ENCODE data around the gene CHPF. TPM values are rescaled to one million over a fixed set of nuclear protein-coding genes. Genes with fewer than 3 reads are reported as not detected.
A peak's percentile ranks its signal among the peaks of the same experiment; 100 is the strongest.

Gene CHPF
- total and polyA plus RNA-seq, 4 donors, result 26.5 to 135 (median 58.2) TPM

GRCh38 chr2:219498280-219499057 is 45.1 kb downstream of the CHPF start, which contains the start of gene GMPPA (continued):
- TF ChIP-seq ATF3 (IDR thresholded peaks at IDR 0.05) (no peak), RAD21 (IDR thresholded peaks at IDR 0.05) (no peak), SP1 (IDR thresholded peaks at IDR 0.05) (peak; percentile 96), FOXA2 (IDR thresholded peaks at IDR 0.05) (no peak), TAF1 (conservative IDR thresholded peaks at IDR 0.05) (peak; percentile 82), CTCF (IDR thresholded peaks at IDR 0.05; ENCODE audit: low read depth, low read length, missing input control) (no peak), HNF4A (conservative IDR thresholded peaks at IDR 0.05) (peak; percentile 90 to 91)

- WGBS, result 3% methylated on average over 59 of the region's 59 CpGs
- Histone ChIP-seq H3K4me3 (ENCODE audit: low read depth in 1 of 3, low read length in 3 of 3) (peak overlapping the region; percentile 60 to 94 (median 66)), H3K4me1 (ENCODE audit: control insufficient read depth in 4 of 4, insufficient read depth in 4 of 4, low read length in 3 of 4) (peaks cover 6 to 32% (median 22%) of the 10 kb centered on the region in 4 donors), H3K9me3 (ENCODE audit: control insufficient read depth in 4 of 4, low read length in 3 of 4) (no peaks in the 10 kb centered on the region), H3K9ac (ENCODE audit: low read depth in 1 of 2, low read length in 2 of 2) (peak overlapping the region; percentile 42 to 81), H3K27me3 (ENCODE audit: control insufficient read depth in 4 of 4, insufficient read depth in 4 of 4, low read length in 3 of 4) (no peaks in the 10 kb centered on the region), H3K27ac (ENCODE audit: low read depth in 1 of 2, low read length in 2 of 2) (peak overlapping the region; percentile 93 to 95), H3K36me3 (ENCODE audit: control insufficient read depth in 4 of 4, insufficient read depth in 3 of 4, low read depth in 1 of 4, low read length in 3 of 4) (peaks cover 0 to 3% (median under 1%) of the 10 kb centered on the region in 4 donors)
- DNase-seq (ENCODE audit: low spot score), result peak; percentile 82
- no peak for TF ChIP-seq GABPA (IDR thresholded peaks at IDR 0.05 in 1 of 2, conservative IDR thresholded peaks at IDR 0.05 in 1 of 2)
Observed at GRCh38 chr2:219497495-219498279, 45.9 kb downstream of the CHPF start.

- WGBS, result 13% methylated on average over 61 of the region's 61 CpGs
- no peaks in the 10 kb centered on the region for H3K9me3 ChIP-seq (ENCODE audit: control insufficient read depth in 4 of 4, low read length in 3 of 4)
- H3K4me1 ChIP-seq (ENCODE audit: control insufficient read depth in 4 of 4, insufficient read depth in 4 of 4, low read length in 3 of 4), result peaks cover 6 to 32% (median 22%) of the 10 kb centered on the region in 4 donors
- DNase-seq (ENCODE audit: low spot score), result no peak
- no peak overlapping the region for H3K9ac ChIP-seq (ENCODE audit: low read depth in 1 of 2, low read length in 2 of 2)
- no peak overlapping the region for H3K4me3 ChIP-seq (ENCODE audit: low read depth in 1 of 3, low read length in 3 of 3)
- H3K27me3 ChIP-seq (ENCODE audit: control insufficient read depth in 4 of 4, insufficient read depth in 4 of 4, low read length in 3 of 4), result no peaks in the 10 kb centered on the region
- peaks cover 0 to 3% (median under 1%) of the 10 kb centered on the region in 4 donors for H3K36me3 ChIP-seq (ENCODE audit: control insufficient read depth in 4 of 4, insufficient read depth in 3 of 4, low read depth in 1 of 4, low read length in 3 of 4)
- no peak overlapping the region for H3K27ac ChIP-seq (ENCODE audit: low read depth in 1 of 2, low read length in 2 of 2)
- TF ChIP-seq ATF3 (IDR thresholded peaks at IDR 0.05) (no peak), FOXA2 (IDR thresholded peaks at IDR 0.05) (no peak), REST (IDR thresholded peaks at IDR 0.05) (no peak), SP1 (IDR thresholded peaks at IDR 0.05) (no peak), GABPA (IDR thresholded peaks at IDR 0.05 in 1 of 2, conservative IDR thresholded peaks at IDR 0.05 in 1 of 2) (no peak), CTCF (IDR thresholded peaks at IDR 0.05; ENCODE audit: low read depth, low read length, missing input control) (no peak), HNF4A (conservative IDR thresholded peaks at IDR 0.05) (no peak), HNF4G (IDR thresholded peaks at IDR 0.05) (no peak), FOXA1 (IDR thresholded peaks at IDR 0.05) (no peak), YY1 (IDR thresholded peaks at IDR 0.05) (no peak), NR2F2 (IDR thresholded peaks at IDR 0.05) (no peak), JUND (IDR thresholded peaks at IDR 0.05) (no peak), RAD21 (IDR thresholded peaks at IDR 0.05) (no peak), EGR1 (IDR thresholded peaks at IDR 0.05; ENCODE audit: low read depth in 2 of 2) (no peak)
Observed at GRCh38 chr2:219496825-219497494, 46.6 kb downstream of the CHPF start.

Measured in liver (tissue), 9 donors.